Adrenal gland (tissue), 12 donors: Measurements from ENCODE around the gene HEXIM2. TPM values are rescaled to one million over a fixed set of nuclear protein-coding genes. Genes with fewer than 3 reads are reported as not detected.

Source experiments
- DNase-seq, 7 donors: peaks; one replicate each; pipeline ENCODE4 v3.0.0-alpha.2; 2019 to 2020
- H3K27ac ChIP-seq, 5 donors: fragments of 200-600 bp; sonication (generic) in 4 of 5; 1 replicate in 3 of 5; 2 replicates in 2 of 5; pipeline versions ENCODE4 v1.5.1 to v1.8.0; 2016 to 2020; ENCODE audit warnings: mild to moderate bottlenecking in 1 of 5
- H3K27me3 ChIP-seq: fragments of 200-600 bp; 2 replicates; pipeline ENCODE4 v1.8.0; 2021
- H3K36me3 ChIP-seq, 2 donors: fragments of 200-600 bp; replicated peaks in 1 of 2; 1 replicate in 1 of 2; 2 replicates in 1 of 2; pipeline versions ENCODE4 v1.5.1 to v1.8.0; 2018 to 2022
- H3K4me1 ChIP-seq, 2 donors: fragments of 200-600 bp; replicated peaks in 1 of 2; 1 replicate in 1 of 2; 2 replicates in 1 of 2; pipeline versions ENCODE4 v1.5.1 to v1.8.0; 2018 to 2021
- H3K4me3 ChIP-seq, 4 donors: fragments of 200-600 bp; sonication (generic) in 3 of 4; one replicate each; pipeline ENCODE4 v1.5.1; 2016 to 2018
- H3K9me3 ChIP-seq, 3 donors: fragments of 200-600 bp; sonication (generic) in 1 of 3; replicated peaks in 1 of 3; 1 replicate in 2 of 3; 2 replicates in 1 of 3; pipeline versions ENCODE4 v1.5.1 to v1.8.0; 2016 to 2021
- CTCF ChIP-seq, 6 experiments: fragments of 450-650 bp in 4 of 6; fragments of 200-600 bp in 2 of 6; sonication (generic) in 1 of 6; IDR thresholded peaks; 1 replicate in 5 of 6; 2 replicates in 1 of 6; pipeline versions ENCODE4 v1.5.1 to v1.8.0; 2016 to 2021; ENCODE audit warnings: antibody characterized with exemption in 6 of 6, mild to moderate bottlenecking in 2 of 6, moderate library complexity in 1 of 6
- POLR2A ChIP-seq, 2 donors: fragments of 450-650 bp; IDR thresholded peaks; one replicate each; pipeline ENCODE4 v1.6.1; 2017; ENCODE audit warnings: antibody characterized with exemption in 2 of 2, mild to moderate bottlenecking in 2 of 2, moderate library complexity in 1 of 2
- WGBS, 4 donors: extraction: QIAGEN DNeasy Blood & Tissue Kit in 2 of 4; methylation state at CpG; one replicate each; pipeline versions ENCODE4 v1.1.5 to v1.1.7; 2013 to 2017; 5-methylcytosine and 5-hydroxymethylcytosine counted together
- intact Hi-C, 2 donors: fragments of 100-400 bp; cut with DNase I; formaldehyde crosslinking; loops; one replicate each; pipeline versions ENCODE4 v1.14.1 to v1.15.0; 2022 to 2023
- polyA plus RNA-seq, 3 donors: library from polyadenylated mRNA; stranded (reverse); fragments of 200-250 nt in 2 of 3; fragments of 350-450 nt in 1 of 3; fragmentation: Illumina TruSeq in 1 of 3; extraction: RNeasy Lipid Tissue Mini Kit (QIAGEN cat#74804) in 1 of 3; gene quantifications; one replicate each; pipeline ENCODE4 v1.2.3, GENCODE V29; 2013 to 2014
- total RNA-seq, 9 donors: library from RNA; depleted of rRNA in 4 of 9; stranded (reverse); fragments of >200 nt in 4 of 9; fragments of 120-200 nt in 1 of 9; fragmentation: NEBNext Ultra II Directional in 1 of 9; extraction: Animal tissue kit (Norgen Biotek cat#: 25700) in 1 of 9; gene quantifications; one replicate each; pipeline versions ENCODE4 v1.1.0 to v1.2.4, GENCODE V29; 2013 to 2023
- donor health status: healthy with polysubstance abuse.
- donor health status: Bipolar disorder and iron deficiency.
- donor health status: DM: yes; HTN: yes; CAD: no.
- donor health status: DM: no; HTN: no; CAD: no.
- donor health status: DM: no; HTN: no; CAD: no.
- donor health status: DM: yes; HTN: yes; CAD: no.

HEXIM2 gene
- total and polyA plus RNA-seq, 12 donors = 4.5 to 28.1 (median 15.9) TPM

GRCh38 chr17:45149037-45149668, 12.5 kb upstream of the HEXIM2 start:
- H3K4me1 ChIP-seq = peaks cover 35 to 46% of the 10 kb centered on the region in 2 donors
- H3K27me3 ChIP-seq = no peaks in the 10 kb centered on the region
- no peaks in the 10 kb centered on the region for H3K9me3 ChIP-seq
- H3K4me3 ChIP-seq = peak overlapping the region; percentile 69 to 97 (median 86)
- no peaks in the 10 kb centered on the region for H3K36me3 ChIP-seq
- peak; percentile 59 to 86 (median 80) for TF ChIP-seq CTCF (IDR thresholded peaks at IDR 0.05)
- peak; percentile 67 to 71 for TF ChIP-seq POLR2A (IDR thresholded peaks at IDR 0.05)
- H3K27ac ChIP-seq = peak overlapping the region; percentile 86 to 99 (median 95)
- peak; percentile 87 to 93 (median 91) for DNase-seq
- intact Hi-C loops = no loop called here
- WGBS, 4 donors = 0 to 2% (median 0%) methylated on average over 8 to 32 of the region's 32 CpGs

- Histone ChIP-seq H3K27ac (peak overlapping the region; percentile 86 to 99 (median 95)), H3K4me1 (peaks cover 27 to 40% of the 10 kb centered on the region in 2 donors), H3K27me3 (no peaks in the 10 kb centered on the region), H3K36me3 (no peaks in the 10 kb centered on the region), H3K4me3 (peak overlapping the region; percentile 69 to 97 (median 86)), H3K9me3 (no peaks in the 10 kb centered on the region)
- intact Hi-C loops = no loop called here
- DNase-seq = peak; percentile 73 to 90 (median 79)
- TF ChIP-seq POLR2A (IDR thresholded peaks at IDR 0.05) = peak in 1 of 2 donors; percentile 68
- no peak for TF ChIP-seq CTCF (IDR thresholded peaks at IDR 0.05)
- WGBS, 4 donors = 1 to 3% (median 1%) methylated on average over 30 to 56 of the region's 56 CpGs
Measured at GRCh38 chr17:45149669-45150664, 11.7 kb upstream of the HEXIM2 start.

GRCh38 chr17:45150911-45151809, 10.5 kb upstream of the HEXIM2 start:
- Histone ChIP-seq H3K4me3 (peak overlapping the region in 2 of 4 donors; percentile 3 to 88), H3K27ac (peak overlapping the region in 4 of 5 donors; percentile 60 to 99 (median 63)), H3K9me3 (no peaks in the 10 kb centered on the region), H3K36me3 (no peaks in the 10 kb centered on the region), H3K4me1 (peaks cover 25 to 43% of the 10 kb centered on the region in 2 donors), H3K27me3 (no peaks in the 10 kb centered on the region)
- 19 to 27% (median 22%) methylated on average over 8 of the region's 8 CpGs for WGBS, 4 donors
- TF ChIP-seq CTCF (IDR thresholded peaks at IDR 0.05) = no peak
- TF ChIP-seq POLR2A (IDR thresholded peaks at IDR 0.05) = no peak
- DNase-seq = peak in 1 of 7 donors; percentile 9
- intact Hi-C loops = no loop called here
